ENCODE measurements around the gene PNMA8A.

The PNMA8A gene

DNA sequence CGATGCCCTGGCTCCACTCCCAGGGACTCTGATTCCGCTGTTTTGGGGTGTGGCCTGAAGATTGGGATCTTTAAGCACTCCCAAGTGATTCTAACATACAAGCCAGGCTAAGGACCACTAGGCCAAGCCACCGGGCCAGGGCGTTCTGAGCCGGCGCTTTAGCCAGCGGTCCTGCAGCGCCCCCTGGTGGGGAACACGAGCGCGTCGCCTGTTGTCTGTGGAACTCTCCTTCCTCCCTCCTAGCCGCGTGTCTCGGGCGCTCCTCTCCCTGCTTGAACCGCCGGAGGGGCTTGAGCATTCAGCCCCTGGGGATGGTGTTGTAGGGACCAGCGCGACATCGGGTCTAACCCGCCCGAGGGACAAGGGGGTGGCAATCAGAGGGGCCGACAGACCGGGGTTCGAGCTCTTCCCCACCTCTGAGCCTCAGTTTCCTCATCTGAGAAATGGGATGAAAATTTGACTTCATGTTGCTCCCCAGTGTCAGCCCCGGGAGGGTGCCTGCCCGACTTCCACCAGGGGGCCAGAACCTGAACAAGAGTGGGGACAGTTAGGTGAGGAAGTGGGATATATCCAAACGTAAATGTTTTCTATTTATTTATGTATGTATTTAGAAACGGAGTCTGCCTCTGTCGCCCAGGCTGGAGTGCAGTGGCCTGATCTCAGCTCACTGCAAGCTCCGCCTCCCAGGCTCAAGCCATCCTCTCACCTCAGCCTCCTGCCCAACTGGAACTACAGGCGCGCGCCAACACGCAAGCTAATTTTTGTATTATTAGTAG is 42.3 kb upstream of the PNMA8A start:
- no peak overlapping the region for H3K4me3 ChIP-seq (replicated peaks; ENCODE audit: low read depth, low read length)
- DNase-seq (ENCODE audit: extremely low read depth, low read depth): peak; percentile 47
- TF ChIP-seq, protein P1, sequence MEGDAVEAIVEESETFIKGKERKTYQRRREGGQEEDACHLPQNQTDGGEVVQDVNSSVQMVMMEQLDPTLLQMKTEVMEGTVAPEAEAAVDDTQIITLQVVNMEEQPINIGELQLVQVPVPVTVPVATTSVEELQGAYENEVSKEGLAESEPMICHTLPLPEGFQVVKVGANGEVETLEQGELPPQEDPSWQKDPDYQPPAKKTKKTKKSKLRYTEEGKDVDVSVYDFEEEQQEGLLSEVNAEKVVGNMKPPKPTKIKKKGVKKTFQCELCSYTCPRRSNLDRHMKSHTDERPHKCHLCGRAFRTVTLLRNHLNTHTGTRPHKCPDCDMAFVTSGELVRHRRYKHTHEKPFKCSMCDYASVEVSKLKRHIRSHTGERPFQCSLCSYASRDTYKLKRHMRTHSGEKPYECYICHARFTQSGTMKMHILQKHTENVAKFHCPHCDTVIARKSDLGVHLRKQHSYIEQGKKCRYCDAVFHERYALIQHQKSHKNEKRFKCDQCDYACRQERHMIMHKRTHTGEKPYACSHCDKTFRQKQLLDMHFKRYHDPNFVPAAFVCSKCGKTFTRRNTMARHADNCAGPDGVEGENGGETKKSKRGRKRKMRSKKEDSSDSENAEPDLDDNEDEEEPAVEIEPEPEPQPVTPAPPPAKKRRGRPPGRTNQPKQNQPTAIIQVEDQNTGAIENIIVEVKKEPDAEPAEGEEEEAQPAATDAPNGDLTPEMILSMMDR (IDR thresholded peaks at IDR 0.05; ENCODE audit: low read depth, low read length, missing control alignments): peak; percentile 96

GRCh38 chr19:46511237-46511636 is 39.9 kb upstream of the PNMA8A start:
- DNase-seq (ENCODE audit: extremely low read depth, low read depth): no peak
- TF ChIP-seq, protein P1 (IDR thresholded peaks at IDR 0.05; ENCODE audit: low read depth, low read length, missing control alignments): no peak
- no peak overlapping the region for H3K4me3 ChIP-seq (replicated peaks; ENCODE audit: low read depth, low read length)

DNA sequence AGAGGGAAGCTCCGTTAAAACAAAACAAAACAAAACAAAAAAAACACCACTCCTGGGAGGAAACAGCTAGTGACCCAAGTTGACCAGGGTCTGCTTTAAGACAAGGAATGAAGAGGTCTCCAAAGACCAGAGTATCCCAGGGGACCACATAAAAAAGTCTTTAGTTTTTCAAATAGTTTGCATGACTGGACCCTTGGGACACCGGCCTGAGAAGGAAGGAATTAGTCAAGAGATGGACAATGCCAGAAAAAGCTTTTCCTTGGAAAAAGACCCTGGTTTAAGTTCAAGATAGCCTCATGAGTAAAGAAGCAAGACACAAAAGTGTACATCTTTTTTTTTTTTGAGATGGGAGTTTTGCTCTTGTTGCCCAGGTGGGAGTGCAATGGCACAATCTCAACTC is 36.8 kb upstream of the PNMA8A start:
- H3K4me3 ChIP-seq (replicated peaks; ENCODE audit: low read depth, low read length): no peak overlapping the region
- DNase-seq (ENCODE audit: extremely low read depth, low read depth): no peak
- TF ChIP-seq, protein P1 (IDR thresholded peaks at IDR 0.05; ENCODE audit: low read depth, low read length, missing control alignments): no peak

DNA sequence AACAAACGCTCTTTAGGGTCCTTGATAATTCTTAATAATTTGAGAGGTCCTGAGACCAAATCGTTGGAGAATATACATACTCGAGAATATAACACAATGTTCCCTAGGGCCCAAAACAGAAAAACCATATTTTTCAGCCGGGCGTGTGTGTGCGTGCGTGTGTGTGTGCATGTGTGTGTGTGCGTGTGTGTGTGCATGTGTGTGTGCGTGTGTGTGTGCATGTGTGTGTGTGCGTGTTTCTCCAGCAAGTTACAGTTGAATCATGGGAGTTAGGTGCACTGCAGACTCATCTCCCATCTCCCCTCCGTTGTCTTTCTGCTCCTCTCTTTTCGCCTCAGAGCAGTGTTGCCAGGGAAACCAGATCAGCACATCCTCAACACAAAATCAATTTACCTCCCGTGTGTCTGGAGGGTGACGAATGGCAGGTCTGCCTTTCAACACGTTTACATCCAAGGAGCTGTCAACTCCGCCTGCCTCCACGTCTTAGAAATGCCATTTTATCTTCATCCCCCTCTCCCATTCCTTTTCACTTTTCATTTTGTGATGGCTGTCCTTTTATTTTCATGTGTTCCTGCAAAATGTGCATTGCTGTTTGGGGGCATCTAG is 32.6 kb upstream of the PNMA8A start:
- no peak overlapping the region for H3K4me3 ChIP-seq (replicated peaks; ENCODE audit: low read depth, low read length)
- TF ChIP-seq, protein P1 (IDR thresholded peaks at IDR 0.05; ENCODE audit: low read depth, low read length, missing control alignments): no peak
- no peak for DNase-seq (ENCODE audit: extremely low read depth, low read depth)

DNA sequence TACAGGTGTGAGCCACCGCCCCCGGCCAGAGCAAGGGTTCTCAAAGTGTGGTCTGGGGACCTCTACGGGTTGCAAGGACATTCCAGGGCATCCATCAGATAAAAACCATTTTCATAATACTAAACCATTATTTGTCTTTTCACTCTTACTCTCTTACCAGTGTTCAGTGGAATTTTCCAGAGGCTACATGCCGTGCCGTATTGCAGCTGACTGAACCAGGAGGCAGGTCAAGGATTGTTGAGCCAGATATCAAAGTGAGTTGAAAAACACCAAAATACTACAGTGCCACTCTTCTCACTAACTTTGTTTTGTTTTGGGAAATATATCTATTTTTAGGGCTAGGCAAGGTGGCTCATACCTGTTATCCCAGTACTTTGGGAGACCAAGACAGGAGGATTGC is 31.5 kb upstream of the PNMA8A start:
- DNase-seq (ENCODE audit: extremely low read depth, low read depth): no peak
- TF ChIP-seq, protein P1 (IDR thresholded peaks at IDR 0.05; ENCODE audit: low read depth, low read length, missing control alignments): no peak
- H3K4me3 ChIP-seq (replicated peaks; ENCODE audit: low read depth, low read length): no peak overlapping the region

DNA sequence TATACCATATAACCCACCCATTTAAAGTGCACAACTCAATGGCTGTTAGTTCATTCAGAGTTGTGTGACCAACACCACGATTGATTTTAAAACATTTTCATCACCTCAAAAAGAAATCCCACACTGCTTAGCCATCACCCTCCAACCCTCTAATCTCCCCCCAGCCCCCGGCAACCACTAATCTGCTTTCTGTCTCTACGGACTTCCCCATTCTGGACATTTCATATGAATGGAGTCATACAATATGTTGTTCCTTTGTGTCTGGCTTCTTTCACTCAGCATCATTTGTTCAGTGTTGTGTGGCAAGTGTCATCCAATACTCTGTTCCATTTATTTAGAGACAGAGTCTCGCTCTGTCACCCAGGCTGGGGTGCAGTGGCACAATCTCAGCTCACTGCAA is 28.3 kb upstream of the PNMA8A start:
- H3K4me3 ChIP-seq (replicated peaks; ENCODE audit: low read depth, low read length): no peak overlapping the region
- no peak for DNase-seq (ENCODE audit: extremely low read depth, low read depth)
- TF ChIP-seq, protein P1 (IDR thresholded peaks at IDR 0.05; ENCODE audit: low read depth, low read length, missing control alignments): no peak

Data from HFF-Myc (cell line).